DMS114 treated with DMSO at 0.1 percent for 48 hours (cell line): ENCODE data around the gene DMAC2.
"Not testable (repeated sequence)": the region's sequence is repeated elsewhere in the genome, so short reads cannot be mapped to it uniquely, and the experiment has no call there.

Source experiments
- DNase-seq: peaks from one replicate; lab custom pipeline; 2025; ENCODE audit not compliant: unreplicated experiment; lab: John Stamatoyannopoulos, UW

DMAC2 gene

GRCh38 chr19:41443813-41444455 is 4.2 kb upstream of the DMAC2 start:
- DNase-seq = no peak

- no peak for DNase-seq
These were observed 3.0 kb upstream of the DMAC2 start, which contains the start of gene ERICH4 for GRCh38 chr19:41442473-41443355. Gene ERICH4 (plus strand): TSS chr19:41443156. CDS start chr19:41443170, 14 bp downstream.

DNA sequence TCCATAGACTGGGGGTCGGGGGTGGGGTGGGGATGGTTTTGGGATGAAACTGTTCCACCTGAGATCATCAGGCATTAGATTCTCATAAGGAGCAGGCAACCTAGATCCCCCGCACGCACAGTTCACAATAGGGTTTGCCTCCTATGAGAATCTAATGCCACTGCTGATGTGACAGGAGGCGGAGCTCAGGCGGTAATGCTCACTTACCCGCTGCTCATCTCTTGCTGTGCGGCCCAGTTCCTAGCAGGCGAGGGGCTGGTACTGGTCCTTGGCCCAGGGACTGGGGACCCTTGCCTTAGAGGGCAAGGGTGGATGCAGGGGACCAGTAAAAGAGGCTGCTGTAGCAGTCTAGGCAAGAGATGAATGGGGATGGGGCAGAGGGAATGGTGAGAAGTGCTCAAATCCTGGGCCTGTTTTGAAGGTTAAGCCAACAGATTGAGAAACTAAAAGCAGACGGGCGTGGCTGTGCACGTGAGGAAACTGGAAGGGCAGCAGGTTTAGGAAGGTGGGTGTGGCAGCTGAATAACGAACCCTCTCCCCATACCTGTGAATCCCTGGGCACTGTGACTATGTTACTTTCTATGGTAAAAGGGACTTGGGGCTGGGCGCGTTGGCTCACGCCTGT is 1.7 kb upstream of the DMAC2 start:
- no peak for DNase-seq

GRCh38 chr19:41437944-41438574 is 1.7 kb downstream of the DMAC2 start:
- DNase-seq = no peak

DNA sequence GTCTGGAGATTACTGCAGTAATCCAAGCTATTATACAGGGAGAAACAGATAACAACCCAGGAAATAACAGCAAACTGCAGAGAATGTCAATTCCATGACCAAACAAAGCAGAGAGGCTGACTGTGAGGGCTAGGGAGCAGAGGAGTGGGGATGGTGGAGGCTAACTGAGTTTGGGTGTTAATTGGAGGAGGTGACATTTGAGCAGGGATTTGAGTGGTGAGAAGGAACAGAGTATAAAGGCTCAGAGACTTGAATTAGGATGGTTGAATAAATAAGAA is 3.1 kb downstream of the DMAC2 start:
- DNase-seq = no peak

DNA sequence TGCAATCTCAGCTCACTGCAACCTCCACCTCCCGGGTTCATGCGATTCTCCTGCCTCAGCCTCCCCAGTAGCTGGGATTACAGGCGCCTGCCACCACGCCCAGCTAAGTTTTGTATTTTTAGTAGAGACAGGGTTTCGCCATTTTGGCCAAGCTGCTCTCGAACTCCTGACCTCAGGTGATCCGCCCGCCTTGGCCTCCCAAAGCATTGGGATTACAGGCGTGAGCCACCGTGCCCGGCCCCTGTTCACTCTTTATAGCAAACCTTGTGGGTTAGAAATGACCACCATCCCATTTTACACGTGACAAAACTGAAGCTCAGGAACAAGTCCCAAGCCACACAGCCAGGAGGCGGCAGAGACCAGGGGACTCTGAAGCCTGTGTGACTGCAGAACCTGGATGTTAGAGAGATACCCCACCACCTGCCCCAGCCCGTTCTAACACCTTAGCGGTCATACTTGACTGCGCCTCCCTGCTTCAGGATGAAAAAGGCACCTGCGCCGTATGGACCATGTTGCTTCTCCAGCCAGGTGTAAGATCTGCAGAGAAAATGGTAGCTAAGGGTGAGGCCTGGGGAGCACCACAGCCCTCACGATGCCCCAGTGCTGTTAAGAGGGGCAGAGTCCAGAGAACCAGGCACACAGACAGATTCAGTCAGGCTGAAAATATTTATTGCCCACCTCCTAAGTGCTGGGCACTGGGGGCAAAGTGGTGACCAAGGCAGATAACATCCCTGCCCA is 3.6 kb downstream of the DMAC2 start:
- DNase-seq = no peak

GRCh38 chr19:41435376-41435775 is 4.3 kb downstream of the DMAC2 start:
- DNase-seq = not testable (repeated sequence)

- DNase-seq = no peak
These were observed 5.3 kb downstream of the DMAC2 start for GRCh38 chr19:41434450-41434849.

- no peak for DNase-seq
These were observed 6.5 kb downstream of the DMAC2 start for GRCh38 chr19:41433171-41433570.

GRCh38 chr19:41431426-41432386 is 8.0 kb downstream of the DMAC2 start:
- peak; percentile 49 for DNase-seq

DNA sequence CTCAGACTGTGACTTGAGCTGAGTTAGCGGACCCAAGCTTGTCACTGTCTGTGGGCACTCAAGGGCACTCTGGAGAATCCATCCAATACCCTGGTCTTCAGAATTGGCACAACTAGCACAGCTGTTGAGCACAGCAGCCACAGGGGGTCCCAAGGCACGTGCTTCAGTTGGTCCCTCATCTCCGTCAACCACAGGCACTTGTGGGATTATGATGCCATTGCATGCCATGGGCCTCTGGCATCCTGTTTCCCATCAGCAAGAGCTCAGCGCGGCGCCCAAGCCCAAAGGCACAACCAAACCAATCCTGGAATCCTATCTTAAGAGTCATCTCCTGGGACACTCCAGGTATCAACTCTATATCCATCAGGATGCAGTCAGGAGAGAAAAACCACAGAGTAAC is 8.8 kb downstream of the DMAC2 start:
- no peak for DNase-seq

GRCh38 chr19:41428481-41428859 is 11.2 kb downstream of the DMAC2 start:
- no peak for DNase-seq

- no peak for DNase-seq
These were observed 11.8 kb downstream of the DMAC2 start for GRCh38 chr19:41427647-41428480.

GRCh38 chr19:41426952-41427646 is 12.6 kb downstream of the DMAC2 start, which contains the start of gene B3GNT8:
Gene B3GNT8 (minus strand): TSS chr19:41427374. CDS start chr19:41426778, 596 bp downstream.
- DNase-seq = no peak

- DNase-seq = no peak
These were observed 13.4 kb downstream of the DMAC2 start for GRCh38 chr19:41426116-41426841.

DNA sequence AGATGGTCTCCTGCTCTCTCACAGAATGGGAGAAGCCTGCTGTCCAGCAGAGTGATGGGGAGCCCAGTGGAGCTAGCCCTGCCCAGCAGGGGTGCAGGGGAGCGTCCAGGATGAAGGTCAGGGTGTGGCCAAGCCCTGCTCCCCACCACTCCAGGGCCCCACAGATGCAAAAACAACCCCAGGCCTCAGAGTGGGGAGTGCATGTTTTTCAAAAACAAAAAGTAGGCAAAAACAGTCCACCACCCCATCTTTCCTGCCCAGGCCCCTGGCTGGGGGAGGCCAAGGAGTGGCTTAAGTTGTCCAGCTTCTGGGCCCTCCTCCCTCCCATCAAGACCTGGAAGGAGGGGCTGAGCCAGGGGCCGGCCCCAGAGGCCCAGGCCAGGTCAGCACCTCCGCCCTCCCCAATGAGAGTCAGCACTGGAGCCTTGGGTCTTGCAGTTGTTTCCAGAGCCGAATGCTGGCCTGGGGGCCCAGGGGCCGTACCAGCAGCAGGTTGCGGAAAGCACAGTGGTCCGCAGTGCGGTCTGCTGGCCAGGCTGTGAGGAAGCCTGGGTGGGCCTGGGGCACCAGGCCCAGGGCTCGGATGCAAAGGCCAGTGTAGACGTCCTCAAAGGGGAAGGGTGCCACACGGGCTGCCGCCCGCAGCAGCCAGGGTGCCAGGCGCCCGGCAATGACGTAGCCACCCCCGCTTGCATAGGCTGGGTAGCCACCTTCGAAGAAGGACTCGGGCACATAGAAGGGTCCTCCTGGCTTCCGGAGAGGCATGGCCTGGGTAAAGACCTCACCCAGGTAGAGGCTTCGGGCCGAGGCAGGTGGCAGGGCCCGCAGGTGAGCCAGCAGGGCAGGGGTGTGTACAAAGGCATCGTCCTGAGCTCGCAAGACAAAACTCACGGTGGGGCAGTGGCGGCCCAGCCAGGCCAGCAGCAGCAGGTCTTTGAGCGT is 14.3 kb downstream of the DMAC2 start:
- DNase-seq = no peak
